Fibroblast of pulmonary artery (primary cell): Measurements from ENCODE around the gene DNAH9.

ENCODE experiments used
- DNase-seq: peaks from one replicate; pipeline ENCODE4 v3.0.0-alpha.2; 2010; ENCODE audit warnings: low read depth
- H3K4me3 ChIP-seq: replicated peaks from 2 replicates; pipeline ENCODE4 v1.5.1; 2011; ENCODE audit warnings: low read depth, mild to moderate bottlenecking, control low read depth, low read length, moderate library complexity
- CTCF ChIP-seq: IDR thresholded peaks from 2 replicates; pipeline ENCODE4 v1.5.1; 2011; ENCODE audit warnings: mild to moderate bottlenecking, control low read depth, low read length, inconsistent platforms; ENCODE audit errors: missing control alignments

DNAH9 gene

GRCh38 chr17:11693284-11693683, 95.0 kb downstream of the DNAH9 start:
- no peak for TF ChIP-seq CTCF
- no peak for DNase-seq
- H3K4me3 ChIP-seq: no peak overlapping the region

GRCh38 chr17:11700668-11701067, 102.4 kb downstream of the DNAH9 start:
- H3K4me3 ChIP-seq: no peak overlapping the region
- TF ChIP-seq CTCF: no peak
- DNase-seq: no peak

- TF ChIP-seq CTCF: no peak
- no peak overlapping the region for H3K4me3 ChIP-seq
- no peak for DNase-seq
Measured at GRCh38 chr17:11701911-11702310, 103.6 kb downstream of the DNAH9 start.

GRCh38 chr17:11704041-11704440, 105.8 kb downstream of the DNAH9 start:
- DNase-seq: no peak
- TF ChIP-seq CTCF: no peak
- H3K4me3 ChIP-seq: no peak overlapping the region

GRCh38 chr17:11705111-11705510, 106.8 kb downstream of the DNAH9 start:
- H3K4me3 ChIP-seq: no peak overlapping the region
- DNase-seq: no peak
- TF ChIP-seq CTCF: no peak

GRCh38 chr17:11707586-11707985, 109.3 kb downstream of the DNAH9 start:
- no peak for DNase-seq
- no peak for TF ChIP-seq CTCF
- no peak overlapping the region for H3K4me3 ChIP-seq

GRCh38 chr17:11712456-11712855, 114.2 kb downstream of the DNAH9 start:
- H3K4me3 ChIP-seq: no peak overlapping the region
- no peak for DNase-seq
- TF ChIP-seq CTCF: no peak
